GM19328 (cell line): ENCODE data around the gene SEMA6C.

Source experiments
- ATAC-seq: cut with Tn5 transposase; IDR thresholded peaks from one replicate; pipeline ENCODE4 v1.9.1; 2021; ENCODE audit warnings: mild to moderate bottlenecking, moderate library complexity; ENCODE audit not compliant: unreplicated experiment

Gene SEMA6C

GRCh38 chr1:151158751-151159251 is 12.4 kb upstream of the SEMA6C start:
- ATAC-seq, result no peak

GRCh38 chr1:151158326-151158725 is 11.9 kb upstream of the SEMA6C start:
- ATAC-seq, result no peak

- no peak for ATAC-seq
Observed at GRCh38 chr1:151157067-151157531, 10.7 kb upstream of the SEMA6C start.

- peak; percentile 50 for ATAC-seq
Observed at GRCh38 chr1:151156515-151156819, 10.0 kb upstream of the SEMA6C start, which contains the start of gene TNFAIP8L2. Gene TNFAIP8L2 (plus strand): TSS chr1:151156649. CDS start chr1:151158698, 2,049 bp downstream.

GRCh38 chr1:151147665-151148064 is 1.2 kb upstream of the SEMA6C start:
- no peak for ATAC-seq

- no peak for ATAC-seq
Observed at GRCh38 chr1:151147132-151147503, 687 bp upstream of the SEMA6C start.

- ATAC-seq, result no peak
Observed at GRCh38 chr1:151146072-151146411, 389 bp downstream of the SEMA6C start.

- ATAC-seq, result no peak
Observed at GRCh38 chr1:151145304-151146071, 943 bp downstream of the SEMA6C start.

- no peak for ATAC-seq
Observed at GRCh38 chr1:151144474-151145303, 1.7 kb downstream of the SEMA6C start.

GRCh38 chr1:151143986-151144385 is 2.4 kb downstream of the SEMA6C start:
- no peak for ATAC-seq

GRCh38 chr1:151143057-151143435 is 3.4 kb downstream of the SEMA6C start:
- ATAC-seq, result no peak

- ATAC-seq, result no peak
Observed at GRCh38 chr1:151142411-151143056, 3.9 kb downstream of the SEMA6C start.

GRCh38 chr1:151137789-151138188 is 8.6 kb downstream of the SEMA6C start:
- no peak for ATAC-seq

- ATAC-seq, result no peak
Observed at GRCh38 chr1:151135433-151136385, 10.7 kb downstream of the SEMA6C start.

GRCh38 chr1:151134991-151135390 is 11.4 kb downstream of the SEMA6C start:
- no peak for ATAC-seq

- ATAC-seq, result no peak
Observed at GRCh38 chr1:151134396-151134795, 12.0 kb downstream of the SEMA6C start.

- ATAC-seq, result no peak
Observed at GRCh38 chr1:151133018-151133806, 13.2 kb downstream of the SEMA6C start.

GRCh38 chr1:151132335-151133017 is 14.0 kb downstream of the SEMA6C start:
- no peak for ATAC-seq

- no peak for ATAC-seq
Observed at GRCh38 chr1:151131701-151132334, 14.6 kb downstream of the SEMA6C start.
